ENCODE results near the gene XK. TPM values are rescaled to one million over a fixed set of nuclear protein-coding genes. Genes with fewer than 3 reads are reported as not detected.

Gene XK
- under 0.01 TPM in 1 of 2 replicates, not detected in the other for total RNA-seq

GRCh38 chrX:37685381-37686359 is at the start of gene XK:
TSS of gene XK (plus strand) at chrX:37685791. CDS start at chrX:37685962, 171 bp downstream.

GRCh38 chrX:37779857-37780256 is 94.3 kb downstream of the XK start, which contains the start of gene CYBB:
TSS of gene CYBB (plus strand) at chrX:37780059. CDS start at chrX:37780078, 19 bp downstream.

Other genes starting within 250 kb of the XK start
- not detected in 2 replicates for gene LANCL3, start 114.1 kb upstream of the XK start, total RNA-seq
- not detected in 2 replicates for gene CYBB, start 94.3 kb downstream of the XK start, total RNA-seq
- gene DYNLT3, start 161.8 kb downstream of the XK start, total RNA-seq: 40.2 and 45.9 TPM in 2 replicates